Smooth muscle cell (in vitro differentiated cells): ENCODE results near the gene RARA. TPM values are rescaled to one million over a fixed set of nuclear protein-coding genes. Genes with fewer than 3 reads are reported as not detected.

Experiments
- DNase-seq: peaks from one replicate; lab custom pipeline; 2025; ENCODE audit not compliant: unreplicated experiment; lab: John Stamatoyannopoulos, UW
- H2AFZ ChIP-seq: fragments of 200-600 bp; sonication (generic); 2 replicates; pipeline ENCODE4 v1.6.0; 2016; ENCODE audit warnings: antibody characterized with exemption, low read depth, mild to moderate bottlenecking
- H3F3A ChIP-seq: fragments of 200-600 bp; sonication (generic); 2 replicates; pipeline ENCODE4 v1.6.0; 2017; ENCODE audit warnings: antibody characterized with exemption, low read depth
- H3K27ac ChIP-seq: fragments of 200-600 bp; sonication (generic); 2 replicates; pipeline ENCODE4 v1.5.1; 2016; ENCODE audit warnings: low read depth, mild to moderate bottlenecking
- H3K27me3 ChIP-seq: fragments of 200-600 bp; sonication (generic); 2 replicates; pipeline ENCODE4 v1.6.1; 2016; ENCODE audit warnings: low read depth, mild to moderate bottlenecking
- H3K36me3 ChIP-seq: fragments of 200-600 bp; sonication (generic); 2 replicates; pipeline ENCODE4 v1.5.1; 2016; ENCODE audit warnings: low read depth
- H3K4me1 ChIP-seq: fragments of 200-600 bp; sonication (generic); 2 replicates; pipeline ENCODE4 v1.5.1; 2016; ENCODE audit warnings: low read depth
- H3K4me2 ChIP-seq: fragments of 200-600 bp; sonication (generic); 2 replicates; pipeline ENCODE4 v1.6.0; 2016; ENCODE audit warnings: mild to moderate bottlenecking
- H3K4me3 ChIP-seq: fragments of 200-600 bp; sonication (generic); 2 replicates; pipeline ENCODE4 v1.5.1; 2016; ENCODE audit warnings: mild to moderate bottlenecking
- H3K79me2 ChIP-seq: fragments of 200-600 bp; sonication (generic); 2 replicates; pipeline ENCODE4 v1.6.0; 2016; ENCODE audit warnings: low read depth, mild to moderate bottlenecking
- H3K9ac ChIP-seq: fragments of 200-600 bp; sonication (generic); 2 replicates; pipeline ENCODE4 v1.6.0; 2016; ENCODE audit warnings: low read depth
- H3K9me3 ChIP-seq: fragments of 200-600 bp; sonication (generic); replicated peaks from 2 replicates; pipeline ENCODE4 v1.5.1; 2016; ENCODE audit warnings: low read depth
- H4K20me1 ChIP-seq: fragments of 200-600 bp; sonication (generic); 2 replicates; pipeline ENCODE4 v1.6.0; 2016; ENCODE audit warnings: low read depth
- WGBS: methylation state at CpG from one replicate; pipeline ENCODE4 v1.1.7; 2016; ENCODE audit warnings: low lambda C conversion rate; 5-methylcytosine and 5-hydroxymethylcytosine counted together
- polyA plus RNA-seq: library from polyadenylated mRNA; unstranded; fragments of >200 nt; fragmentation: Nextera tagmentation; extraction: Ambion mirVana; gene quantifications from 2 replicates; pipeline ENCODE4 v1.2.1, GENCODE V29; 2016
- total RNA-seq: library from RNA; depleted of rRNA; stranded (reverse); fragments of >200 nt; gene quantifications from 2 replicates; pipeline ENCODE4 v1.2.3, GENCODE V29; 2014
- TF ChIP-seq, protein P1 (sequence below): fragments of 200-600 bp; sonication (generic); IDR thresholded peaks from 2 replicates; pipeline ENCODE4 v1.5.1; 2017; ENCODE audit warnings: borderline replicate concordance, mild to moderate bottlenecking, antibody characterized with exemption; ENCODE audit not compliant: insufficient read depth, poor library complexity, severe bottlenecking

The RARA gene
- total and polyA plus RNA-seq, 2 experiments from 2014 or later: 22.1 to 22.5 TPM

DNA sequence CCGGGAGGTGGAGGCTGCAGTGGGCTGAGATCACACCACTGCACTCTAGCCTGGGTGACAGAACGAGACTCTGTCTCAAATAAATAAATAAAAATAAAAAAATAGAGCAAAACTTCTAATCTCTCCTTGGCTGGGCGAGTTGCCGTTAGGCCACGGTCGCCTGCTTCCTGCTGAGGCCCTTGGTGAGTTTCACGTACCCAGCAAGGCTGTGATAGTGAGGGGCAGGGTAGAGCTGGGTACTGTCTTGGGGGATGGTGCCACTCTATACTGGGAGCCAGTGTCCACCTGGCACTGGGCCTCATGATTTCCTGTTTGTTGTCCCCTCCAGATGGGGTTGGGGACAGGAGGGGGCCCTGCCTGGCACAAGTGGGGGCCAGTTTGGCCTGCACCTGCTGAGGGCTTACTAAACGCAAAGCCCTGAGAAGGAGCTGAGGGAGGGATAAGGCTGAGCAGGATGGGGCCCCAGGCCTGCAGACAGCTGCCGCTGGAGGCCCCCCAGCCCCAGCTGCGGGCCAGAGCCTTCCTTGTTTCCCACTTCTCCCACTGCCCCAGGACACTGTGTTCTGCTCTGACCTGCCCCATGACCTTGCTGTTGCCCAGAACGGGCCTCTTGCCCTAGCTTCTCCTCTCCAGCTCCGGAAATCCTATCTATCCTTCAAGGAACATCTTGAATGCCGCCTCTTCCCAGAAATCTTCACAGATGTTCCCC, 30.1 kb downstream of the RARA start:
- Histone ChIP-seq H3K4me3 (no peak overlapping the region), H3K9ac (no peak overlapping the region), H2AFZ (no peak overlapping the region), H4K20me1 (peaks cover 84% of the 10 kb centered on the region), H3K4me2 (no peak overlapping the region), H3K4me1 (peaks cover 29% of the 10 kb centered on the region), H3K79me2 (peaks cover 36% of the 10 kb centered on the region), H3K36me3 (no peaks in the 10 kb centered on the region), H3K27me3 (no peaks in the 10 kb centered on the region), H3K27ac (no peak overlapping the region), H3K9me3 (no peaks in the 10 kb centered on the region), H3F3A (peaks cover 12% of the 10 kb centered on the region)
- no peak for DNase-seq
- TF ChIP-seq, protein P1, sequence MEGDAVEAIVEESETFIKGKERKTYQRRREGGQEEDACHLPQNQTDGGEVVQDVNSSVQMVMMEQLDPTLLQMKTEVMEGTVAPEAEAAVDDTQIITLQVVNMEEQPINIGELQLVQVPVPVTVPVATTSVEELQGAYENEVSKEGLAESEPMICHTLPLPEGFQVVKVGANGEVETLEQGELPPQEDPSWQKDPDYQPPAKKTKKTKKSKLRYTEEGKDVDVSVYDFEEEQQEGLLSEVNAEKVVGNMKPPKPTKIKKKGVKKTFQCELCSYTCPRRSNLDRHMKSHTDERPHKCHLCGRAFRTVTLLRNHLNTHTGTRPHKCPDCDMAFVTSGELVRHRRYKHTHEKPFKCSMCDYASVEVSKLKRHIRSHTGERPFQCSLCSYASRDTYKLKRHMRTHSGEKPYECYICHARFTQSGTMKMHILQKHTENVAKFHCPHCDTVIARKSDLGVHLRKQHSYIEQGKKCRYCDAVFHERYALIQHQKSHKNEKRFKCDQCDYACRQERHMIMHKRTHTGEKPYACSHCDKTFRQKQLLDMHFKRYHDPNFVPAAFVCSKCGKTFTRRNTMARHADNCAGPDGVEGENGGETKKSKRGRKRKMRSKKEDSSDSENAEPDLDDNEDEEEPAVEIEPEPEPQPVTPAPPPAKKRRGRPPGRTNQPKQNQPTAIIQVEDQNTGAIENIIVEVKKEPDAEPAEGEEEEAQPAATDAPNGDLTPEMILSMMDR: no peak
- WGBS: 89% methylated on average over 13 of the region's 13 CpGs

DNA sequence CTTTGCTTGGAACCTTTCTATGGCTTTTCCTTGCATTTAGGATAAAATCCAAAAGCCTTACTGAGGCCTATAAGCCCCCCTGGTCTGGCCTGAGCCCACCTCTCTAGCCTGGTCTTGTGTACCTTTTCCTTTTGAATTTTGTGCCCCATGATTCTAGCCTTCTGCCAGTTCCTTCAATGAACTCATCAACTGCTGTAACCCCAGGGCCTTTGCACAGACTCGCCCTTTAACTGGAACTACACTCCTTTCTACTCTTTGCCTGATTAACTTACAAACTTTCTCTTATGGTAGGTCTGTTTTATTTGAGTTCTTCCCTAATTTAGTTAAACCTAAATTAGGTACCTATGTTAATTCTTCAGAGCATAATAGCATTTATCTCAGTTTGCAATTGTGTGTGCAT, 31.3 kb downstream of the RARA start:
- Histone ChIP-seq H3K4me1 (peaks cover 32% of the 10 kb centered on the region), H3K9ac (no peak overlapping the region), H3K27ac (peak overlapping the region; percentile 89), H2AFZ (no peak overlapping the region), H3K36me3 (no peaks in the 10 kb centered on the region), H4K20me1 (peaks cover 81% of the 10 kb centered on the region), H3K4me2 (no peak overlapping the region), H3K79me2 (peaks cover 35% of the 10 kb centered on the region), H3K4me3 (no peak overlapping the region), H3F3A (peaks cover 12% of the 10 kb centered on the region), H3K27me3 (no peaks in the 10 kb centered on the region), H3K9me3 (no peaks in the 10 kb centered on the region)
- TF ChIP-seq, protein P1: no peak
- no peak for DNase-seq
- 100% methylated on average over 1 of the region's 1 CpG for WGBS

DNA sequence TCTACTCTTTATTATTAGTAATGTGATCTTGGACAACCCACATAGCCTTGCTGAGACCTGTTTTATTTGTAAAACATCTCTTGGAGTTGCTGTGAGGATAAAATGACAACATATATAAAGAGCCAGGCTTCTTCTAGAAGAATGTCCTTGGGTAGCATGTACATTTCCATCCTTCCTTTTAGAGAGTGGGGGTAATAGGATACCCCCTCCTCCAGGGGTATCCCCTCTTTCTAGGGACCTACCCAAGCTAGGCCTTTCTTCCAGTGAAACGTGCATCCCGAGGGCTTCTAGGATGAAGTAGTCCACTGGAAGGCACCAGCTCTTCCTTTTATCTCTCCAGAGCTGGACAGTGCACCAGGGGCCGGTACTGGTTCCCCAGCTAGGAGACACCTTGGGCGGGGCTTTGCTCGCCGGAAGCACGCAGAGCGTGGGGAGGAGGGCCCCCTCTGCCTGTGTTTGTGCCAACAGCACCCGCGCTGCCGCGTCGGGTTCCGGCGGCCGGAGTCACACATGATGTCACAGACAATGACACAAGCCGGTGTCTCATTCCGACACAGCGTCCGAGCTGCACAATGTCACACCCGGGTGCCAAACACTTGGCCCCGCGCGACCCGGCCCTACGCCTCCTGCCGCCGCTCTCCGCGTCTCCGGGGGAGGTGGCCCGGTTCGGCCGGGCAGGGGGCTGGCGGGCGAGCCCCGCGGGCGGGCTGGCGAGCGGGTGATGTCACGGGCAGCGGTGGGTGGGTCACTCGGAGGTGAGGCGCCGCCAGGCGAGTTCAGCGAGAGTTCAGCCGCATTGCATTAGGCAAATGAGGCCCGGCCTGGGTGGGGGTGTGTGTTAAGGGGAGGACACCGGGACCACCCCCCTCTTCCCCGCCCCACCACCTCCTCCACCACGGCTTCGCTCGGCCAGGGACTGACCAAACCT, 32.2 kb downstream of the RARA start:
- H3K79me2 ChIP-seq: peaks cover 34% of the 10 kb centered on the region

More for the DNA sequence above, 32.2 kb downstream of the RARA start:
- Histone ChIP-seq H3K4me2 (peak overlapping the region; percentile 99), H2AFZ (peak overlapping the region; percentile 44), H3K36me3 (no peaks in the 10 kb centered on the region), H4K20me1 (peaks cover 81% of the 10 kb centered on the region), H3K27ac (peak overlapping the region; percentile 89), H3K9ac (peak overlapping the region; percentile 91), H3K4me3 (peak overlapping the region; percentile 90), H3K4me1 (peaks cover 40% of the 10 kb centered on the region), H3K27me3 (no peaks in the 10 kb centered on the region), H3K9me3 (no peaks in the 10 kb centered on the region), H3F3A (peaks cover 12% of the 10 kb centered on the region)
- DNase-seq: peak; percentile 74
- under 1% methylated on average over 42 of the region's 55 CpGs for WGBS
- TF ChIP-seq, protein P1: no peak
